H1 (cell line): Measurements from ENCODE around the gene MRPL50. TPM values are rescaled to one million over a fixed set of nuclear protein-coding genes. Genes with fewer than 3 reads are reported as not detected.

Experiments used
- CTCF ChIA-PET: fragments of 300-600 bp; sonication (Branson Sonifier 250); formaldehyde crosslinking; loops from one replicate; lab custom pipeline; 2021; ENCODE audit not compliant: partially characterized antibody; lab: Charles Lee
- POLR2A ChIA-PET: fragments of 300-600 bp; sonication (Branson Sonifier 250); formaldehyde crosslinking; loops from one replicate; lab custom pipeline; 2021; ENCODE audit warnings: inconsistent platforms; ENCODE audit not compliant: partially characterized antibody; lab: Charles Lee
- DNase-seq, 2 experiments: peaks; one replicate each; pipeline versions ENCODE4 v3.0.0 to v3.0.0-alpha.2; 2010 to 2022; ENCODE audit warnings: low spot score in 2 of 2, low read depth in 1 of 2, mixed read lengths in 1 of 2
- FAIRE-seq: peaks from 2 replicates; lab custom pipeline; 2011; peaks lifted over from hg19 to GRCh38; lab: Jason Lieb, UNC
- H2AFZ ChIP-seq: 2 replicates; pipeline ENCODE4 v1.8.1; 2012; ENCODE audit warnings: low read length, inconsistent platforms
- H2AK5ac ChIP-seq: 2 replicates; pipeline ENCODE4 v1.6.1; 2013; ENCODE audit warnings: low read depth, low read length
- H2BK120ac ChIP-seq: replicated peaks from 2 replicates; pipeline ENCODE3; 2013; ENCODE audit warnings: low read depth, low read length, inconsistent platforms
- H2BK12ac ChIP-seq: 2 replicates; pipeline ENCODE4 v1.6.1; 2013; ENCODE audit warnings: low read depth, low read length
- H2BK15ac ChIP-seq: 2 replicates; pipeline ENCODE4 v1.6.1; 2013; ENCODE audit warnings: low read length
- H2BK20ac ChIP-seq: 2 replicates; pipeline ENCODE4 v1.6.1; 2013; ENCODE audit warnings: low read length
- H2BK5ac ChIP-seq: 2 replicates; pipeline ENCODE4 v1.6.1; 2013; ENCODE audit warnings: low read depth, low read length
- H3K14ac ChIP-seq: 2 replicates; pipeline ENCODE4 v1.6.1; 2013; ENCODE audit warnings: inconsistent platforms; ENCODE audit not compliant: insufficient read length
- H3K18ac ChIP-seq: 2 replicates; pipeline ENCODE4 v1.6.1; 2013; ENCODE audit warnings: low read length; ENCODE audit errors: extremely low read depth
- H3K23ac ChIP-seq: 2 replicates; pipeline ENCODE4 v1.6.1; 2013; ENCODE audit warnings: inconsistent platforms; ENCODE audit not compliant: insufficient read length
- H3K23me2 ChIP-seq: 2 replicates; pipeline ENCODE4 v1.6.1; 2013; ENCODE audit warnings: low read depth, low read length
- H3K27ac ChIP-seq: 2 replicates; pipeline ENCODE4 v1.6.1; 2011; ENCODE audit warnings: low read depth, low read length, inconsistent platforms
- H3K27me3 ChIP-seq, 4 experiments: replicated peaks in 1 of 4; 1 replicate in 1 of 4; 2 replicates in 3 of 4; pipeline versions ENCODE4 v1.6.1 to v1.8.1; 2011 to 2013; ENCODE audit warnings: low read length in 3 of 4, mild to moderate bottlenecking in 3 of 4, inconsistent platforms in 2 of 4, mixed read lengths in 2 of 4, moderate library complexity in 1 of 4; ENCODE audit not compliant: control insufficient read depth in 3 of 4, insufficient read depth in 3 of 4; ENCODE audit errors: extremely low read depth in 1 of 4
- H3K36me3 ChIP-seq, 4 experiments: 2 replicates each; pipeline versions ENCODE4 v1.6.1 to v1.8.1; 2011 to 2013; ENCODE audit warnings: mild to moderate bottlenecking in 4 of 4, low read length in 3 of 4, moderate library complexity in 2 of 4, control low read depth in 1 of 4, inconsistent platforms in 1 of 4; ENCODE audit not compliant: insufficient read depth in 4 of 4, control insufficient read depth in 2 of 4
- H3K4ac ChIP-seq: replicated peaks from 2 replicates; pipeline ENCODE3; 2013; ENCODE audit warnings: low read length, low read depth, mixed read lengths, inconsistent platforms; ENCODE audit not compliant: insufficient read length
- H3K4me1 ChIP-seq, 4 experiments: replicated peaks in 1 of 4; 1 replicate in 1 of 4; 2 replicates in 3 of 4; pipeline versions ENCODE4 v1.6.1 to v1.8.1; 2011 to 2013; ENCODE audit warnings: low read length in 3 of 4, inconsistent platforms in 2 of 4, mixed read lengths in 1 of 4; ENCODE audit not compliant: insufficient read depth in 4 of 4, control insufficient read depth in 3 of 4
- H3K4me2 ChIP-seq, 2 experiments: 2 replicates each; pipeline versions ENCODE4 v1.6.1 to v1.8.1; 2011 to 2013; ENCODE audit warnings: low read depth in 2 of 2, low read length in 2 of 2, control low read depth in 1 of 2, inconsistent platforms in 1 of 2, mild to moderate bottlenecking in 1 of 2; ENCODE audit not compliant: insufficient read depth in 1 of 2
- H3K4me3 ChIP-seq, 4 experiments: fragments of 200-600, 300-600 bp in 1 of 4; sonication (generic), shearing (Covaris generic), sonication (Bioruptor Twin) in 1 of 4; 2 replicates each; pipeline versions ENCODE4 v1.5.1 to v1.8.1; 2011 to 2016; ENCODE audit warnings: low read length in 4 of 4, low read depth in 3 of 4, control low read depth in 2 of 4, inconsistent platforms in 2 of 4, mild to moderate bottlenecking in 2 of 4, mixed read lengths in 1 of 4, moderate library complexity in 1 of 4; ENCODE audit not compliant: insufficient read depth in 2 of 4; ENCODE audit errors: extremely low read depth in 1 of 4
- H3K56ac ChIP-seq: replicated peaks from 2 replicates; pipeline ENCODE3; 2013; ENCODE audit warnings: low read depth, mild to moderate bottlenecking, mixed read lengths, low read length, inconsistent platforms; ENCODE audit not compliant: insufficient read length
- H3K79me1 ChIP-seq: 2 replicates; pipeline ENCODE4 v1.6.1; 2013; ENCODE audit warnings: low read depth, low read length, control low read depth
- H3K79me2 ChIP-seq, 2 experiments: 2 replicates each; pipeline versions ENCODE4 v1.6.1 to v1.8.1; 2012 to 2013; ENCODE audit warnings: low read length in 2 of 2, mild to moderate bottlenecking in 2 of 2, inconsistent platforms in 1 of 2; ENCODE audit not compliant: insufficient read depth in 2 of 2, control insufficient read depth in 1 of 2
- H3K9ac ChIP-seq, 4 experiments: replicated peaks in 1 of 4; 1 replicate in 1 of 4; 2 replicates in 3 of 4; pipeline versions ENCODE4 v1.6.1 to v1.8.1; 2011 to 2013; ENCODE audit warnings: low read depth in 3 of 4, low read length in 3 of 4, control low read depth in 2 of 4, mild to moderate bottlenecking in 2 of 4, moderate library complexity in 2 of 4, inconsistent platforms in 1 of 4; ENCODE audit errors: extremely low read depth in 1 of 4
- H3K9me3 ChIP-seq, 2 experiments: 2 replicates each; pipeline versions ENCODE4 v1.6.1 to v1.8.1; 2012 to 2013; ENCODE audit warnings: mild to moderate bottlenecking in 2 of 2, moderate library complexity in 2 of 2, control low read depth in 1 of 2, inconsistent platforms in 1 of 2, low read depth in 1 of 2, low read length in 1 of 2, mixed read lengths in 1 of 2; ENCODE audit not compliant: insufficient read depth in 2 of 2
- H4K20me1 ChIP-seq, 2 experiments: replicated peaks in 1 of 2; 2 replicates each; pipeline versions ENCODE3 to v1.8.1; 2011 to 2013; ENCODE audit warnings: inconsistent platforms in 2 of 2, low read length in 2 of 2, mild to moderate bottlenecking in 1 of 2; ENCODE audit not compliant: insufficient read depth in 2 of 2, control insufficient read depth in 1 of 2
- H4K5ac ChIP-seq: 2 replicates; pipeline ENCODE4 v1.6.1; 2013; ENCODE audit warnings: low read length, low read depth, mixed read lengths, inconsistent platforms; ENCODE audit not compliant: insufficient read length
- H4K8ac ChIP-seq: 2 replicates; pipeline ENCODE4 v1.8.0; 2013; ENCODE audit warnings: mild to moderate bottlenecking, moderate library complexity, low read length, inconsistent platforms; ENCODE audit not compliant: insufficient read depth; ENCODE audit errors: extremely low read depth
- H4K91ac ChIP-seq: replicated peaks from 2 replicates; pipeline ENCODE3; 2013; ENCODE audit warnings: low read length, mixed read lengths, inconsistent platforms; ENCODE audit not compliant: insufficient read length
- ASH2L ChIP-seq: fragments of 200-600, 300-600 bp; sonication (generic); IDR thresholded peaks from one replicate; pipeline ENCODE4 v1.7.1; 2017; ENCODE audit warnings: low read length
- CBX5 ChIP-seq: fragments of 300-800, 300-1000 bp; sonication (generic); IDR thresholded peaks from 2 replicates; pipeline ENCODE4 v1.7.1; 2016; ENCODE audit warnings: antibody characterized with exemption, low read length, low read depth
- CTCF ChIP-seq, 3 experiments: IDR thresholded peaks; 1 replicate in 2 of 3; 2 replicates in 1 of 3; pipeline versions ENCODE4 v1.5.1 to v1.6.1; 2011; ENCODE audit warnings: low read length in 3 of 3, mild to moderate bottlenecking in 3 of 3, inconsistent platforms in 2 of 3, low read depth in 1 of 3, moderate library complexity in 1 of 3; ENCODE audit not compliant: insufficient read depth in 1 of 3; ENCODE audit errors: control extremely low read depth in 1 of 3
- FOSL1 ChIP-seq: IDR thresholded peaks from 2 replicates; pipeline ENCODE4 v1.6.1; 2011; ENCODE audit warnings: mild to moderate bottlenecking, low read depth, low read length, moderate library complexity; ENCODE audit not compliant: insufficient read depth
- MAX ChIP-seq: IDR thresholded peaks from 2 replicates; pipeline ENCODE4 v1.6.1; 2012; ENCODE audit warnings: inconsistent platforms
- NANOG ChIP-seq: IDR thresholded peaks from 2 replicates; pipeline ENCODE4 v1.6.1; 2011; ENCODE audit warnings: low read length, low read depth, mild to moderate bottlenecking, inconsistent platforms; ENCODE audit not compliant: insufficient read depth, poor library complexity, severe bottlenecking
- PHF8 ChIP-seq: fragments of 200-600 bp; sonication (generic); conservative IDR thresholded peaks from 2 replicates; pipeline ENCODE4 v1.7.1; 2012; ENCODE audit warnings: low read depth, mild to moderate bottlenecking, inconsistent platforms, low read length, moderate library complexity
- SIX5 ChIP-seq: IDR thresholded peaks from 2 replicates; pipeline ENCODE4 v1.6.1; 2011; ENCODE audit warnings: mild to moderate bottlenecking, low read depth, low read length
- SP2 ChIP-seq: IDR thresholded peaks from 2 replicates; pipeline ENCODE4 v1.6.1; 2012; ENCODE audit warnings: mild to moderate bottlenecking, low read length, inconsistent platforms
- WGBS, 2 experiments: shearing (Covaris generic) in 1 of 2; methylation state at CpG; one replicate each; pipeline versions ENCODE4 v1.1.6 to v1.1.7; 2013 to 2015; ENCODE audit warnings: low lambda C conversion rate in 2 of 2, mixed read lengths in 2 of 2, inconsistent platforms in 1 of 2, low coverage in 1 of 2, missing lambda C conversion rate in 1 of 2; ENCODE audit not compliant: insufficient replicate concordance in 2 of 2, insufficient coverage in 1 of 2, insufficient read length in 1 of 2; ENCODE audit errors: extremely low coverage in 1 of 2, missing lambda C conversion rate in 1 of 2; 5-methylcytosine and 5-hydroxymethylcytosine counted together
- polyA plus RNA-seq, 7 experiments: library from polyadenylated mRNA; depleted of rRNA in 3 of 7; stranded (reverse) in 5 of 7; unstranded in 2 of 7; fragments of >200 nt in 5 of 7; fragments of 200-250 nt in 2 of 7; gene quantifications; 1 replicate in 5 of 7; 2 replicates in 1 of 7; 4 replicates in 1 of 7; pipeline versions ENCODE4 v1.2.1 to v1.2.3, GENCODE V29; 2011 to 2013; ENCODE audit warnings: missing spikeins in 2 of 7, mixed read lengths in 2 of 7
- total RNA-seq: library from RNA; stranded (reverse); fragmentation: NEBNext Ultra II Directional; extraction: Animal tissue kit (Norgen Biotek cat#: 25700); gene quantifications from 2 replicates; pipeline ENCODE4 v1.2.1, GENCODE V29; 2021

MRPL50 gene
- total and polyA plus RNA-seq, 2 of the 8 experiments (the other 6 are each of a cell fraction or from before 2014, with no cell fraction given) = 17.8 to 25.1 TPM

GRCh38 chr9:101403516-101404285, 5.3 kb upstream of the MRPL50 start:
- 92% methylated on average over 9 of the region's 9 CpGs; no CpG with 5 or more reads in 1 of the 2 experiments for WGBS, 2 experiments
- TF ChIP-seq SP2 = no peak
- no peak for TF ChIP-seq ASH2L
- TF ChIP-seq PHF8 = no peak
- TF ChIP-seq SIX5 = no peak
- no peak for TF ChIP-seq CTCF (IDR thresholded peaks at IDR 0.05; ENCODE audit: control extremely low read depth in 1 of 3, insufficient read depth in 1 of 3, low read depth in 1 of 3, low read length in 3 of 3)
- no peak for TF ChIP-seq CBX5
- TF ChIP-seq NANOG = no peak
- TF ChIP-seq FOSL1 = no peak
- no peak for TF ChIP-seq MAX

More at GRCh38 chr9:101403516-101404285, 5.3 kb upstream of the MRPL50 start:
- ChIA-PET POLR2A (no interaction called here), CTCF (interaction anchor here (1.0 kb wide), 1 partner anchor 45 kb away, joined by 5 read pairs; no protein-coding TSS in a partner anchor)
- peaks cover 0 to 4% (median 1%) of the 10 kb centered on the region in 4 experiments; a peak in 2 of 7 replicates for H3K4me1 ChIP-seq
- DNase-seq (no peak), FAIRE-seq (no peak)
- no peak overlapping the region for H3K4ac ChIP-seq
- H3K36me3 ChIP-seq = peaks cover 12 to 72% (median 49%) of the 10 kb centered on the region in 4 experiments
- no peak overlapping the region for H2BK12ac ChIP-seq
- H3K9ac ChIP-seq = no peak overlapping the region
- no peak overlapping the region for H3K14ac ChIP-seq
- no peak overlapping the region for H4K5ac ChIP-seq
- peaks cover 2% of the 10 kb centered on the region; the same call in 1 of the 2 replicates for H3K79me1 ChIP-seq
- H3K27me3 ChIP-seq = no peaks in the 10 kb centered on the region
- no peak overlapping the region for H2AK5ac ChIP-seq
- H4K20me1 ChIP-seq = no peaks in the 10 kb centered on the region
- H3K4me2 ChIP-seq = no peak overlapping the region
- no peak overlapping the region for H2AFZ ChIP-seq
- no peak overlapping the region for H2BK120ac ChIP-seq
- H3K9me3 ChIP-seq = peaks cover 24 to 27% of the 10 kb centered on the region in 2 experiments
- H3K56ac ChIP-seq = no peak overlapping the region
- no peak overlapping the region for H2BK20ac ChIP-seq
- H3K23me2 ChIP-seq = no peaks in the 10 kb centered on the region; the same call in 1 of the 2 replicates
- H3K4me3 ChIP-seq = no peak overlapping the region
- H2BK15ac ChIP-seq = no peak overlapping the region
- peaks cover 0 to 12% of the 10 kb centered on the region in 2 experiments; a peak in 2 of 4 replicates for H3K79me2 ChIP-seq
- no peak overlapping the region for H3K23ac ChIP-seq
- no peak overlapping the region for H3K18ac ChIP-seq
- H3K27ac ChIP-seq = no peak overlapping the region
- no peak overlapping the region for H2BK5ac ChIP-seq
- no peak overlapping the region for H4K8ac ChIP-seq
- no peak overlapping the region for H4K91ac ChIP-seq
